ENCODE measurements around the gene ATP6V1E1. TPM values are rescaled to one million over a fixed set of nuclear protein-coding genes. Genes with fewer than 3 reads are reported as not detected.
"Not testable (repeated sequence)": the region's sequence is repeated elsewhere in the genome, so short reads cannot be mapped to it uniquely, and the experiment has no call there.

Gene ATP6V1E1
- total RNA-seq, 1 donor from 2014 or later, result 213 TPM

DNA sequence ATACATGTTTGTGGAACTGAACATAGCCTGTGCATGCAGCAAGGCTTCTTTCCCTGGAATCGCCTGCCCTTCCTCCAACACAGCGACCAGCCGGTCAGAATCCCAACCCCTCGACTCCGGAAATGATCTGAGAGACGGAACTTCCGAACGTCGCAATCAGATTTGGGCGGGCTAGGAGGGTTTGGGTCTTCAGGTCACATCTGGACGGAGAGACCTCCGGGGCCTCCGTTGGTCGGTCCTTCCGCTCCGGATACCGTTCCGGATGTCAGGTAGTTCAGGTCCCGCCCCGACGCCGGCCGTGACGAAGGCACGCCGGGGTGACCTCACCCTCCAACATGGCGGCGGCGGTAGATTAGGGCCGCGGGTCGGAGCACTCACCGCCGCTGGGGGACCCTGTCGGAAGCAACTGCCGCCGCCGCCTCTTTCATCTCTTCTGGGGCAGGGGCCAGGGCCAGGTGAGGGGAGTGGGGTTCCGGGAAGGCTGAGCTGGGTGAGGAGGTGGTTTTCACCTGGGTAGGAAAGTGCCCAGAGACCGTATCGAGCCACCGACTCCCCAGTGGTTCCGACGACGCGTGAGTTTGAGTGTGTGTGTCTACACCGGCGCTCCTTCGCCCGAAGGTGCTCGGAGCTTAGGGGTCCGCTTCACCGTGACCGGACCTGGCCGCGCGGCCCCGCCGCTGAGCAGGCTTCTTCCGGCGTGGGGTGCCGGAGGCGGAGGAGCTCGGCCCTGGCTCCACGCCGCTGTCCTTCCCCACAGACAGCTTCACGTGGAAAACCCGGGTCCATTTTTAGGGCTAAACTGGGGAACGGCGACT lies 10.1 kb upstream of the ATP6V1E1 start, which contains the start of gene BCL2L13:
Gene BCL2L13, plus strand, starts transcription at position 326 of the 815 bp plus-strand sequence. CDS start 16,955 bp downstream, outside the sequence.
- Histone ChIP-seq H3K4me1 (peaks cover 33% of the 10 kb centered on the region), H3K27ac (replicated peaks) (peak within 1 kb of the TSS; percentile 99), H3K4me3 (peak within 1 kb of the TSS; percentile 93), H3K36me3 (no peaks in the 10 kb centered on the region), H3K9me3 (replicated peaks) (no peaks in the 10 kb centered on the region), H3K27me3 (ENCODE audit: low read depth) (no peaks in the 10 kb centered on the region)
- intact Hi-C loops (cut with micrococcal nuclease), result loop anchor here (10.0 kb wide), 1 partner anchor 64 kb away; no protein-coding TSS in a partner anchor
- TF ChIP-seq, protein P1, sequence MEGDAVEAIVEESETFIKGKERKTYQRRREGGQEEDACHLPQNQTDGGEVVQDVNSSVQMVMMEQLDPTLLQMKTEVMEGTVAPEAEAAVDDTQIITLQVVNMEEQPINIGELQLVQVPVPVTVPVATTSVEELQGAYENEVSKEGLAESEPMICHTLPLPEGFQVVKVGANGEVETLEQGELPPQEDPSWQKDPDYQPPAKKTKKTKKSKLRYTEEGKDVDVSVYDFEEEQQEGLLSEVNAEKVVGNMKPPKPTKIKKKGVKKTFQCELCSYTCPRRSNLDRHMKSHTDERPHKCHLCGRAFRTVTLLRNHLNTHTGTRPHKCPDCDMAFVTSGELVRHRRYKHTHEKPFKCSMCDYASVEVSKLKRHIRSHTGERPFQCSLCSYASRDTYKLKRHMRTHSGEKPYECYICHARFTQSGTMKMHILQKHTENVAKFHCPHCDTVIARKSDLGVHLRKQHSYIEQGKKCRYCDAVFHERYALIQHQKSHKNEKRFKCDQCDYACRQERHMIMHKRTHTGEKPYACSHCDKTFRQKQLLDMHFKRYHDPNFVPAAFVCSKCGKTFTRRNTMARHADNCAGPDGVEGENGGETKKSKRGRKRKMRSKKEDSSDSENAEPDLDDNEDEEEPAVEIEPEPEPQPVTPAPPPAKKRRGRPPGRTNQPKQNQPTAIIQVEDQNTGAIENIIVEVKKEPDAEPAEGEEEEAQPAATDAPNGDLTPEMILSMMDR (IDR thresholded peaks at IDR 0.05; ENCODE audit: borderline replicate concordance), result no peak
- DNase-seq, result peak; percentile 92

DNA sequence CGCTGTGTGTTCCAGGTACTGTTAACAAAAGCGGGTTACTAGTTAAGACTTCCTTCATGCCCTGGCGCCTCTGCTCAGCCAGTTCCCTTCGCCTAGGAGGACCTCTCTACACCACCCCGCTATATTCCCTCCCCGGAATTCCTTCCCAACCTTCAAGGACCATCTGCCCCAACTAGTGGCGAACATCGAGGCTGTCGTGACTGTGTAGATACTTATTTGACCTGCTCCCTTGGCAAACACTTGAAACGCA lies 9.6 kb upstream of the ATP6V1E1 start:
- Histone ChIP-seq H3K36me3 (no peaks in the 10 kb centered on the region), H3K9me3 (replicated peaks) (no peaks in the 10 kb centered on the region), H3K27ac (replicated peaks) (peak overlapping the region; percentile 99), H3K4me3 (peak overlapping the region; percentile 93), H3K4me1 (peaks cover 33% of the 10 kb centered on the region), H3K27me3 (ENCODE audit: low read depth) (no peaks in the 10 kb centered on the region)
- intact Hi-C loops (cut with micrococcal nuclease), result loop anchor here (10.0 kb wide), 1 partner anchor 63 kb away; no protein-coding TSS in a partner anchor
- DNase-seq, result no peak
- TF ChIP-seq, protein P1 (IDR thresholded peaks at IDR 0.05; ENCODE audit: borderline replicate concordance), result no peak

DNA sequence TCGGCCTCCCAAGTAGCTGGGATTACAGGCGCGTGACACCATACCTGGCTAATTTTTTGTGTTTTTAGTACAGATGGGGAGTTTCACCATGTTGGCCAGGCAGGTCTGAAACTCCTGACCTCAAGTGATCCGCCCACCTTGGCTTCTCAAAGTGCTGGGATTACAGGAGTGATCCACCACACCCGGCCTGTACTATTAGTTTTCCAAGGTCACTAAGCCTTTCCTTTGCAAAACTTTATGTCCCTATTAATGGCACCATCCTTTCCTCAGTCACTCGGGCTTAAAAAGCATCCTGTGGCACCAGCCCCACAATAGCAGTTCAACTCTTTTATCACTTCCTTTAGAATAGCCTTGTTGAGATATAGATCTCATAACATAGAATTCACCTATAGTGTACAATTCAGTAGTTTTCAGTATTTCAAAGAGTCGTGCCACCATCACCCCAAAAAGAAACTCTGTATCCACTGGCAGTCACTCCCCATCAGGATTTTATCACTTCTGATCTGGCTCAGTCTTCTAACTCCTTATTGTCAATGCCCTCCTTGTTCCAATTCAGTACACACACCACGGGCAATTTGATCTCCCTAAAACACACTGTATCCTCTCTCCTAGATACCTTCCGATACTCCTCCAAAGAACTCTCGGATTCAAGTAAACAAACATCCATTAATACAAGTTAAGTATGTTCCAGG lies 9.1 kb upstream of the ATP6V1E1 start:
- intact Hi-C loops (cut with micrococcal nuclease), result loop anchor here (10.0 kb wide), 1 partner anchor 63 kb away; no protein-coding TSS in a partner anchor
- Histone ChIP-seq H3K27ac (replicated peaks) (peak overlapping the region; percentile 99), H3K4me3 (peak overlapping the region; percentile 93), H3K9me3 (replicated peaks) (no peaks in the 10 kb centered on the region), H3K4me1 (peaks cover 33% of the 10 kb centered on the region), H3K27me3 (ENCODE audit: low read depth) (no peaks in the 10 kb centered on the region), H3K36me3 (no peaks in the 10 kb centered on the region)
- TF ChIP-seq, protein P1 (IDR thresholded peaks at IDR 0.05; ENCODE audit: borderline replicate concordance), result no peak
- no peak for DNase-seq

DNA sequence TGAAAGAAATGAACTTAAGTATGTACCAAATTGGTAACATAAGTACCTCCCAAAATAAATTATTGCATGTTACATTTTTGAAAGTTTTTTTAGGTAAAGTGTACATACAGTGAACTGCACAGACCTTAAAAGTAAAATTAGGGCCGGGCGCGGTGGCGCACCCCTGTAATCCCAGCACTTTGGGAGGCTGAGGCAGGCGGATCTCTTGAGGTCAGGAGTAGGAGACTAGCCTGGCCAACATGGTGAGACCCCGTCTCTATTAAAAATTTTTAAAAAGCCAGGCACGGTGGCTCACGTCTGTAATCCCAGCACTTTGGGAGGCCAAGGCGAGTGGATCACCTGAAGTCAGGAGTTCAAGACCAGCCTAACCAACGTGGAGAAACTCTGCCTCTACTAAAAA lies 8.3 kb upstream of the ATP6V1E1 start:
- not testable (repeated sequence) for H3K4me3 ChIP-seq; DNase-seq; H3K9me3 ChIP-seq (replicated peaks); H3K36me3 ChIP-seq; H3K27me3 ChIP-seq (ENCODE audit: low read depth)
- H3K27ac ChIP-seq (replicated peaks), result peak overlapping the region; percentile 99
- H3K4me1 ChIP-seq, result peaks cover 33% of the 10 kb centered on the region
- intact Hi-C loops (cut with micrococcal nuclease), result loop anchor here (10.0 kb wide), 1 partner anchor 62 kb away; no protein-coding TSS in a partner anchor

DNA sequence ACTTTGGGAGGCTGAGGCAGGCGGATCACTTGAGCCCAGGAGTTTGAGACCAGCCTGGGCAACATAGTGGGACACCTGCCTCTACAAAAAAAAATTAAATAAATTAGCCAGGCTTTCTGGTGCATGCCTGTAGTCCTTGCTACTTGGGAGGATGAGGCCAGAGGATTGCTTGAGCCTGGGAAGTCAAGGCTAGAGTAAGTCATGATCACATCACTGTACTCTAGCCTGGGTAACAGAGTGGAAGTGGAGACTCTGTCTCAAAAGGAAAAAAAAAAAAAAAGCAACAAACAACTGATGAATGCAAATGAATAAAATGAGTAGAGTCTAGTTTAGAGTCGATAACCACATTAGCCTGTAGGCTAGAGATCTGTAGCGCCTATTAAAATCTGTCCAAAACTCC lies 6.1 kb upstream of the ATP6V1E1 start:
- intact Hi-C loops (cut with micrococcal nuclease), result loop anchor here (10.0 kb wide), 1 partner anchor 60 kb away; no protein-coding TSS in a partner anchor
- Histone ChIP-seq H3K36me3 (no peaks in the 10 kb centered on the region), H3K4me1 (peaks cover 24% of the 10 kb centered on the region), H3K9me3 (replicated peaks) (no peaks in the 10 kb centered on the region), H3K27me3 (ENCODE audit: low read depth) (no peaks in the 10 kb centered on the region), H3K27ac (replicated peaks) (no peak overlapping the region), H3K4me3 (no peak overlapping the region)
- no peak for DNase-seq
- TF ChIP-seq, protein P1 (IDR thresholded peaks at IDR 0.05; ENCODE audit: borderline replicate concordance), result no peak

DNA sequence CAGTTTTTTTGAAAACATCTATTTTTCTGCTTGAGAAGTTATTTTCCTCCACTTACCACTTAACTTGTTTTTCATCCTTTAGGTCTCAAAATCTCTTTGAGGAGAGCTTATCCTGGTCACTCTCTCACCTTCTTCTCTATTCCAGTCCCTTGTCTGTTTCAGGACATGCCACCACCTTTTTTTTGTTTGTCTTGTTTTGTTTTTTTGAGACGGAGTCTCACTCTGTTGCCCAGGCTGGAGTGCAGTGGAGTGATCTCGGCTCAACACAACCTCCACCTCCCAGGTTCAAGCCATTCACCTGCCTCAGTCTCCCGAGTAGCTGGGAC lies 5.4 kb upstream of the ATP6V1E1 start:
- H3K4me3 ChIP-seq, result no peak overlapping the region
- DNase-seq, result no peak
- intact Hi-C loops (cut with micrococcal nuclease), result loop anchor here (10.0 kb wide), 1 partner anchor 59 kb away; no protein-coding TSS in a partner anchor
- H3K36me3 ChIP-seq, result no peaks in the 10 kb centered on the region
- no peaks in the 10 kb centered on the region for H3K9me3 ChIP-seq (replicated peaks)
- peaks cover 24% of the 10 kb centered on the region for H3K4me1 ChIP-seq
- no peak overlapping the region for H3K27ac ChIP-seq (replicated peaks)
- TF ChIP-seq, protein P1 (IDR thresholded peaks at IDR 0.05; ENCODE audit: borderline replicate concordance), result no peak
- no peaks in the 10 kb centered on the region for H3K27me3 ChIP-seq (ENCODE audit: low read depth)

Data from left ventricle myocardium inferior (tissue), 1 donor.